HCT116 (cell line): ENCODE measurements around the gene CNFN.

Experiments
- CBX3 ChIP-seq: IDR thresholded peaks from 2 replicates; pipeline ENCODE4 v1.6.1; 2012; ENCODE audit warnings: low read depth
- EZH2phosphoT487 ChIP-seq: fragments of 200-600 bp; IDR thresholded peaks from 2 replicates; pipeline ENCODE4 v1.6.1; 2018; ENCODE audit warnings: antibody characterized with exemption, borderline replicate concordance
- POLR2AphosphoS5 ChIP-seq: IDR thresholded peaks from 2 replicates; pipeline ENCODE4 v1.6.1; 2011; ENCODE audit warnings: mild to moderate bottlenecking, low read depth, low read length, moderate library complexity

DNA sequence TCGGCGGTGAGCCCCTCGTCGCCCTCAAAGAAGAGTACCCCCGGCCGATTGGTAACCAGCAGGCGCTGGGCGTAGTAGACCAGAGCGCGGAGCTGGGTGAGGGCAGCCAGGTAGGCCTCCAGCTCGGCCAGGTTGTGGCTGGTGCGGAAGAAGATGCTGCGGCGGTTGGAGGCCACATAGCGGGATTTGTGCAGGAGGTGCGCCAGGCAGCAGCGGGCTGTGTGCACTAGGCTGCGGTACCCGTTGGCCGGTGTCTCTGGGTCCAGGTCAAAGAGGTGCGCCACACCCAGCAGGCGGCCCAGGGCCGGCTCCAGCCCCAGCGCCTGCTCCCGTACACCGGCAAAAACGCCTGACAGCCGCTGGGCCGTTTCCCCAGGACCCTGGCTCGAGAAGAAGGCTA is 20.3 kb upstream of the CNFN start:
- TF ChIP-seq POLR2AphosphoS5, result no peak
- no peak for TF ChIP-seq CBX3
- TF ChIP-seq EZH2phosphoT487, result no peak
